Hypothalamus (tissue), 51 donors: ENCODE results near the gene CLSTN2.

ENCODE experiments used
- DNase-seq, 51 donors: peaks; one replicate each; lab custom pipeline; 2025; lab: John Stamatoyannopoulos, UW

CLSTN2 gene

DNA sequence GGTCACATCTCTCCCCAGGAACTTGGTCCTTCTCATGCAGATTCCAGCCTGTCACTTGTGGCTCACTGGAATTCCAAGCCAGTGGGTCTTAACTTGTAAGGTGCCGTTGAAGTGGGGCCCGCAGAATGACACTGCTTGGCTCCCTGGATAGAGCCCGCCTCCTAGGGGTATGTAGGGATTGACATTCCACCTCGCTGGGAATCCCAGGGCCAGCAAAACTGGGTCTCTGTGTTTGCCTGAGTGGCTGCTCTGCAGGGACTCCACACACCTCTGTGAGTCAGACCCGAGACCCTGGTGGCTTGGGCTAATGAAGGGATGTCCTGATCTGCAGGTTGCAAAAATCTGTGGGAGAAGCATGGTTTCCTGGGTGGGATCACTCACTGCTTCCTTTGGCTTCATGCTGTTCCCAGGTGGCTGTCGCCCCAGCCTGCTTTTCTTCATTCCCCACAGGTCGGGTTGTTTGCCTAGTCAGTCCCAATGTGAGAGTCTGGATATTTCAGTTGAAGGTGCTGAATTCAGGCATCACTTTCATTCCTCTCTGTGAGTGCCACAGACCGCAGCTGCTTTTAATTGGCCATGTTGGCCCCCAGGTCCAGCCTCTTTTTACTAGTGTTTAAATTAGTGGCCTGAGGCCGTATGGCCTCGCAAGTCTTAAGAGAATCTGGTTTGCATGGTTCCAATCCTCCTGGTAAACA lies 586.9 kb downstream of the CLSTN2 start:
- DNase-seq: no peak

DNA sequence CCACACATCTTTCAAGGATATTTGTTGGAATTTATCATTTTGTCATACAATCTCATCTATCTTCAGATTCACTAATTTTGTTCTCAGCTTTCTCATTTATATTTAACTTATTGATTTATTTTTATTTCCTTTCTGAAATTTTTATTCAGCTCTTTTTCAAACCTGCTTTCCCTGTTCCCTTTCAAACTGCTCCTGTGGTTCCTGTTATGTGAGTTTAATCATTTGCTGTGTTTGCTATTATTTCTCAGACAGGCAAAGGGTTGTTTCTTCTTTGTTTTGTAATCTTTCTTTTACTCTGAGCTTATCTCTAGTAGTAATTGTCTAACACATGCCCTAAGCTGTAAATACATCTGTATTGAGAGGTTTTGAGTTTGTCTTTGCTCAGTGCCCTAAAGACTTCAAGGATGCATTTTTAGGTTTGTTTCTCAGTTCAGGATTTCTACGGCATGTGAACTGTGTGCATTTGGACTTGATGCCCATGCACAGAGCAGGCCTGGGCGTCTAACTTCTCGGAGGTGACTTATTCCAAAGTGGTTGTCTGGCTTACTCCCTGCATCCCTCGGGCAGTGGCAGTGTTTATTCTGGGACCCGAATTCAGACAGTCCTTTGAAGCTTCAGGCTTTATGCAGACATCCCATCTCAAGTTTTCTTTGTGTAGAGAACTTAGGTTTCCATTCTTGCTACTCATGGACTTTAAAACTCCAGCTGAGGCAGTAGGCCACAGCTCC lies 587.8 kb downstream of the CLSTN2 start:
- DNase-seq: no peak

GRCh38 chr3:140523600-140523999 lies 588.6 kb downstream of the CLSTN2 start:
- no peak for DNase-seq

DNA sequence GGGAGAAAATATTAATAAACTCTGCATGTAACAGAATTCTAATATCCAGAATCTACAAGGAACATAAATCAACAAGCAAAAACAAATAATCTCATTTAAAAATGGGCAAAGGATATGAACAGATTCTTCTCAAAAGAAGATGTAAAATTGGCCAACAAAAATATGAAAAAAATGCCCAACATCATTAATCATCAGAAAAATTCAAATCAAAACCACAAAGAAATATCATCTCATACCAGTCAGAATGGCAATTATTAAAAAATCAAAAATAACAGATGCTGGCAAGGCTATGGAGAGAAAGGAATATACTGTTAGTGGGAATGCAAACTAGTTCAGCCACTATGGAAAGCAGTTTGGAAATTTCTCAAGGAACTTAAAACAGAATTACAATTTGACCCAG lies 592.2 kb downstream of the CLSTN2 start:
- DNase-seq: no peak

GRCh38 chr3:140529096-140529495 lies 594.1 kb downstream of the CLSTN2 start:
- no peak for DNase-seq

DNA sequence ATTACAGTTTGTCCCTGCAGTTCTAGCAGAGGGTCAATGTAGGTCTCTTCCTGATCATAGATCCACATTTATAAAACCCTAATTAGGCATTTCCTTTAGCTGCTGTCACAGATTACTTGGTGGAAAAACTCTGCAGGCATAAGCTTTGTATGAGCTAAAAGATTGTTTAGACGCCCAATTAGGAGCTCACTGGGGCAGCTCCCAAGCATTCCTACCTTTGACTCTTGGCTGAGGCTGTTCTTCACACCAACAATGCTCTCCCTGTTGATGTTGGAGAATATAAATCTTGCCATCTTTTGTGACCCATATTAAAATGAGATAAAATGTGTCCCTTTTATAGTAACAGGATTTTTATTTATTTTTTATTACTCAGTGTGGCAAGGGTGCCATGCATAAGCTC lies 594.6 kb downstream of the CLSTN2 start:
- DNase-seq: no peak

- DNase-seq: no peak
Measured at GRCh38 chr3:140530131-140530530, 595.1 kb downstream of the CLSTN2 start.

DNA sequence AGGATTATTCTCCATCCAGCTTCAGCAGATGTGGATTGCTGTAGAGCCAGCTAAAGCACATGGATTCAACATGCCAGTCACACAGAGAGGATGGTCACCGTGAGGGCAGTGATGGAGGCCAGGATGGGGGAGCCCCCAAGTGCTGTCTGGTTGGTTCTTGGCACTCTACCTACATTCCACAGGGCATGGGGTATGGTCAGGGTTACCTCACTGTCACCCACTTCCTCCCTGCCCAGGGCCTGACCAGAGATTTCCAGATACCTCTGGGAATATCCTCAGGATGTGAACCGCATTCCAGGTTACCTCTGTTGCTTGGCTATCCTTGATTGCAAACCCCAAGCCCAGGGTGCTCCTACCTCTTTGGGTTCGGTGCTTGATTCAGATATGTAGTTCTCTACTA lies 595.6 kb downstream of the CLSTN2 start:
- no peak for DNase-seq

GRCh38 chr3:140532793-140533330 lies 597.9 kb downstream of the CLSTN2 start:
- DNase-seq: no peak

DNA sequence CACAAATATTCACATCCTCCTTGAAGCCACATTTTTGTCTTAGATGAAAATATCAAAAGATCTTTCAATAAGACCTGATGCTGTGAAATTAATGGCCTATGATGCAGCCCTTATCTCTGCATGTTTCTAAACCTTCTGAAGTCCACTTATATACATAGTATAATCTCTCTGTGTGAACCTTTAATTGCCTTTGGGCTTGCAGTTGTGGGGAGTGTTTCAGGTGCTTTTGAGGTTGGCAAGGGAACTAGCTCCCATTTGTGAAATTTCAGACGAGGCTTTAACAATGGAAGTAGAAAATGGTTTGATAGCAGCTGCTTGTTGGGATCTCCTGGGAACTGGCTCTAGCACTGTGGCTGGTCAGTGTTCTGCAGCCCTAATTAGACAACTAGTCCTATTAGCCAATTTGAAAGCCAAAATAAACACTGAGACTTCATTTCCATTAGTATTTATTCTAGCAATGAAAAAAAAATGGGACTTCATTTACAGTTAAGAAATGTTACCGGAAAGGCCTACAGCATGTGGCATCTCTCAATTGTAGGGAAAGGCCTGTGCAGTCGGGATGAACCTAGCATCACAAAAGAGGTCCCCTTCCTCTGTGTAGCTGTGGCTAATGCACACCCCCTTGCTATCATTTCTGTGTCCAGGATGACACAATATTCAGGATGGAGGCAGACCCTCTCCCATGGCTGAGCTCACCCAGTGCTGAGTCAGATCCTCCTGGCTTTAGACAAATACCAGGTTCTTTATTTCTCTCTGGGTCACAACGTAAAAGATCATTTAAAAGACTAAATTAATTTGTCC lies 602.1 kb downstream of the CLSTN2 start:
- DNase-seq: no peak

- no peak for DNase-seq
Measured at GRCh38 chr3:140537727-140538082, 602.7 kb downstream of the CLSTN2 start.

GRCh38 chr3:140540262-140540661 lies 605.3 kb downstream of the CLSTN2 start:
- no peak for DNase-seq

GRCh38 chr3:140541975-140542653 lies 607.1 kb downstream of the CLSTN2 start:
- no peak for DNase-seq

- DNase-seq: no peak
Measured at GRCh38 chr3:140545197-140545596, 610.2 kb downstream of the CLSTN2 start.

GRCh38 chr3:140545756-140546155 lies 610.8 kb downstream of the CLSTN2 start:
- DNase-seq: no peak

GRCh38 chr3:140546649-140547048 lies 611.7 kb downstream of the CLSTN2 start:
- DNase-seq: no peak

DNA sequence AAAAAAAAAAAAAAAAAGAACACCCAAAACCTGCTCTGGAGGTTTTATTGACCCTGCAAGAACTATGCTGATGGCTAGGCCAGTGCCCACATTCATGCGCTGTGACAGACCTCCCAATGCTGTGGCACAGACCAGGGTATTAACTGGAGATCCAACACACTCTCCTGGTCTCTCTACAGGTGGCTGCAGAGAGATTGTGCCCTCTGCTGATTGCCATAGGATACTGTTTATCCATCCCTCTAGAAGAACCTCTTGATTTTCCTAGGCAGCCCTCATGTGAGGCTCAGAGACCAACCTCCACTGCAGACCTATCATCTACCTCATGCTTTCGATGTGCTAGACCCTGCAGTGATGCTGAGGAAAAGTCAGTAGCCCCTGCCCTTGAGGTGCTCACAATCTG lies 617.4 kb downstream of the CLSTN2 start:
- no peak for DNase-seq

- DNase-seq: peak in 1 of 51 donors; percentile 13
Measured at GRCh38 chr3:140552898-140553297, 617.9 kb downstream of the CLSTN2 start.

DNA sequence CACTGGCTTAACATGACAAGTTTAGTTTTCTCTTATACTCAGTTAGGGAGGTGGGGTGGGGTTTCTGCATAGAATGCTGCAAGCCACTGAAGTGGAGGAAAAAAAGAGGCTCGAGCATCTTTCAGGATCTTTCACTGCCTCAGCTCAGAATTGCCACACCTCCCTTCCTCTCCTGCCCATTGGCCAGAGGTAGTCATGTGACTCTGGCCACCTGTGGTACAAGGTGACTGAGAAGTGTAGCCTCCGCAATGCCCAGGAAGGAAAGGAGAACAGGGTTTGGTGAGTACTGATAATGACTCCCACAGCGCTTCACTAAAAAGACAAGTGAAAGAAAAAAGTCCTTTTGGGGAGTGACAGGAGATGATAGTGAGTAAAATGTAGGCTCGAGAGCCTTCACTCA lies 618.6 kb downstream of the CLSTN2 start:
- no peak for DNase-seq

- no peak for DNase-seq
Measured at GRCh38 chr3:140555666-140556065, 620.7 kb downstream of the CLSTN2 start.

DNA sequence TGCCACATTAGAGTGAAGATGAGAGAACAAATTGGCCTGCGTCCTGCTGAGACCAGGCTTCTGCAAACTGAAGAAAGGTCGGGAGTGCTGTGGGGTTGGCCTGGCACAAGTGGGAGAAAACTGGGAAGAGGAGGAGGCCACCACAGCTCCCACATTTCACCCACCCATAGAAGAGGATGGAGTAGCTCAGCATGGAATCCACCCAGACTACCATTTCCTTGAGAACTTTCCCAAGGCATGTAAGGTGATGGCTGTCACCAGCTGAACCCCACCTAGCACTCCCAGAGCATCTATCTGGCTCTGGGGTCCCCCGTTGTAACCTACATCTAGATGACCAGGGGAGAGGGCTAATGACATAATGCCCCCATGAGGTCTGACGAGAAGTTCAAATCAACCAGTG lies 622.5 kb downstream of the CLSTN2 start:
- no peak for DNase-seq
